ENCODE data around the gene IL1RL2. TPM values are rescaled to one million over a fixed set of nuclear protein-coding genes. Genes with fewer than 3 reads are reported as not detected.

IL1RL2 gene
- total RNA-seq, 2 experiments from 2014 or later = 1.5 to 1.7 TPM

DNA sequence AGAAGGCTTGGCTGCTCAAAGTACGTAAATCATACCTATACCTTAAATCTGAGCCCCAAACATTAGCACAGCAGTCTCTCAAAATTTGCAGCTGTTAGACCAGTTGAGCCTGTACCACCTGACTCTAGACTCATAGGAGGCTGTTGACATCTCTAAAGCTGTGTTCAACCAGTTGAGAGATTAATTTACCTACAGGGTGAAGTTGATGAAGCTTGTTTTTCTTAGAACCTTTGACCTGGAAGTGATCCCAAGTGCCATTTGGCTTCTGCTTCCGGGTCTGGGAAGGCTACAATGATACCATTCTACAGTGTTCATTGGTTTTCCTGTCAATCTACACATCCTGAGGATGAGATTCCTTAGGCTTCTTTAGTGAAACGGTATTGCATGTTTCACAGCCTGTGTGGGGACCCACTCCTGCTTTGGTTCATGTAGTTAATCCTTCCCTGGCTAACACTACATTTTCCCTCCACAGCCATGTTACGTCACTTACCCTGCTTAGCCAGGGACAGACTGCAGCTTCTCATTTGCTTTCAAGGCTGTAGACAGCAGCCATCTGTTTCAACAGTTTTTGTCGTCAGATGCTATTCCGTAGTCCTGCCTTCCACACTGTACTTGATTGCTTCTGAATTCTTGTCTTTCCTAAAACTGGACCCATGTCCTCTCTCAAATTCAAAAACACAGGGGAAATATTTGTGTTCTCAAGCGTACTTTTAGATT lies 4.7 kb upstream of the IL1RL2 start:
- no peak for DNase-seq
- Mint-ChIP-seq H3K4me1 (peaks cover 19% of the 10 kb centered on the region), H3K4me3 (no peak overlapping the region), H3K27ac (no peak overlapping the region), H3K36me3 (ENCODE audit: low read depth) (peaks cover 9% of the 10 kb centered on the region), H3K27me3 (peaks cover 5% of the 10 kb centered on the region), H3K9me3 (ENCODE audit: low read depth) (no peaks in the 10 kb centered on the region)
- ATAC-seq = no peak
- ChIA-PET POLR2A (no interaction called here), CTCF (interaction anchor here (0.7 kb wide), 1 partner anchor 291 kb away, joined by 3 read pairs; the partner anchor contains the start of gene SLC9A4)
- intact Hi-C loops (cut with DNase I, micrococcal nuclease) = no loop called here

DNA sequence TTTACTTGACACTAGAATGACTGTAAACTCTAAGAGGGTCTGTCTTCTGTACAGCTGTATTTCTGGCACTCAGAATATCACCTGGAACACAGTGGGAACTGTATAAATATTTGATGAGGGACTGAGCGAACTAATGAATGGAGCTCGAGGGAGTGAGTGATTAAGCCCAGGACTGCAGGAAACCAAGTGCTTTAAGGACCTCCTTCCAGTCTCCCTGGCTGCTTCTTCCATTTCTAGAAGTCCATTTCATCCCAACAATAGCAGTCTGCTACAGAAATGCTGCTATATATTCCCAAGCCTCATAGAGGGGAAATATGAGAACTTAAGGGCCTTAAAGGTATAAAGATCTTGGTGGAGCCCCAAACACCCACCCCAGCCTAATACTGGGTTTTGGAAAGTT lies 2.8 kb upstream of the IL1RL2 start:
- peaks cover 4% of the 10 kb centered on the region for H3K9me3 Mint-ChIP-seq (ENCODE audit: low read depth)

DNA sequence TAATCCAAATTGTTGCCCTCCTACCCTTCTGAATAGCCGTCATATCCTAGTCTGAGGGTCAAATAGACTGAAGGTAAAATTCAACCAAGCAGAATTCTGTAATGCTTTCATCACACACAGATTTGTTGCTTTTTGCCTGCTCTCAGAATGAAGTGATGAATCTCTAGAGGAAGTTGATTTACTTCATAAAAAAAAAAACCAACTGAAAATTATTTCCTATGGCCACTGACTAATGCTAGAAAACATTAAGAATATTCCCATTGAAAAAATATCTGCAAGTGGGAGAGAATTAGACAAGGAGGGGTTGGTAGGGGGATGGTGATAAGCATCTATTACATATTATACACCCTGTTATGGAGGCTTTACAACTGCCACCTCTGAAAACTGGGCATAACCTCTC lies 2.3 kb upstream of the IL1RL2 start:
- H3K9me3 Mint-ChIP-seq (ENCODE audit: low read depth) = peaks cover 4% of the 10 kb centered on the region
- ATAC-seq (no peak), DNase-seq (no peak)
- ChIA-PET POLR2A (no interaction called here), CTCF (interaction anchor here (0.6 to 1.5 kb wide), 3 partner anchors 18 to 134 kb away, joined by 3 to 6 read pairs (median 4); no protein-coding TSS in a partner anchor)
- peaks cover 12% of the 10 kb centered on the region for H3K27me3 Mint-ChIP-seq
- H3K27ac Mint-ChIP-seq = no peak overlapping the region
- H3K4me1 Mint-ChIP-seq = peaks cover 29% of the 10 kb centered on the region
- no peak overlapping the region for H3K4me3 Mint-ChIP-seq
- intact Hi-C loops (cut with DNase I, micrococcal nuclease) = loop anchor here in 1 of 2 experiments (2.0 kb wide), 1 partner anchor 56 kb away; no protein-coding TSS in a partner anchor
- H3K36me3 Mint-ChIP-seq (ENCODE audit: low read depth) = peaks cover 7% of the 10 kb centered on the region

More for the DNA sequence above, 2.8 kb upstream of the IL1RL2 start:
- H3K27ac Mint-ChIP-seq = no peak overlapping the region
- ATAC-seq (no peak), DNase-seq (no peak)
- POLR2A ChIA-PET = no interaction called here
- peaks cover 12% of the 10 kb centered on the region for H3K27me3 Mint-ChIP-seq
- peaks cover 9% of the 10 kb centered on the region for H3K36me3 Mint-ChIP-seq (ENCODE audit: low read depth)
- intact Hi-C loops (cut with DNase I, micrococcal nuclease) = loop anchor here in 1 of 2 experiments (2.0 kb wide), 1 partner anchor 57 kb away; no protein-coding TSS in a partner anchor
- CTCF ChIA-PET = interaction anchor here (1.0 to 1.3 kb wide), 2 partner anchors 178 to 270 kb away, joined by 3 read pairs; no protein-coding TSS in a partner anchor
- no peak overlapping the region for H3K4me3 Mint-ChIP-seq
- H3K4me1 Mint-ChIP-seq = peaks cover 29% of the 10 kb centered on the region

DNA sequence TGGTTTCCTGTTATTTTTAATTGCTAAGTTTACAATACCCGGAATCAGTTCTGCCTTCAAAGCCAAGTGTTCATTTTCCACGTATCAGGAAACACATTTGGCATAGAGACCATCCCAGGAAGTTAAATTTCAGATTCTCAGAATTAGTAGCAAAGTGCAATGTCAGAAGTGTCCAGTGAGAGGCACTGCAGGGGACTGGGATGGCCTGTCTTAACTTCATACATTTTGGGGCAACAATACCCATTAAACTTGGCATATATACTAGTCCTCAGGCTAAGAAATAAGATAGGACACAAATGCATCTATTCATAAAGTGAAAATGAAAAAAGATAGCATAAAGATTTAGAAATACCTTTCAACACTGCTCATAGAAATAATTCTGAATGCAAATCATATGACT lies 1.5 kb upstream of the IL1RL2 start:
- Mint-ChIP-seq H3K9me3 (ENCODE audit: low read depth) (peaks cover 4% of the 10 kb centered on the region), H3K4me1 (peaks cover 29% of the 10 kb centered on the region), H3K4me3 (no peak overlapping the region), H3K36me3 (ENCODE audit: low read depth) (peaks cover 7% of the 10 kb centered on the region), H3K27ac (no peak overlapping the region), H3K27me3 (peaks cover 12% of the 10 kb centered on the region)
- DNase-seq = peak; percentile 37
- POLR2A ChIA-PET = no interaction called here
- CTCF ChIA-PET = interaction anchor here (0.7 to 1.5 kb wide), 3 partner anchors 41 to 135 kb away, joined by 3 to 6 read pairs (median 3); no protein-coding TSS in a partner anchor
- intact Hi-C loops (cut with DNase I, micrococcal nuclease) = loop anchor here (2.0 to 5.0 kb wide), 3 partner anchors 55 to 257 kb away; partner anchors contain the start of gene IL18R1 (in 1 of the 2)
- no peak for ATAC-seq

DNA sequence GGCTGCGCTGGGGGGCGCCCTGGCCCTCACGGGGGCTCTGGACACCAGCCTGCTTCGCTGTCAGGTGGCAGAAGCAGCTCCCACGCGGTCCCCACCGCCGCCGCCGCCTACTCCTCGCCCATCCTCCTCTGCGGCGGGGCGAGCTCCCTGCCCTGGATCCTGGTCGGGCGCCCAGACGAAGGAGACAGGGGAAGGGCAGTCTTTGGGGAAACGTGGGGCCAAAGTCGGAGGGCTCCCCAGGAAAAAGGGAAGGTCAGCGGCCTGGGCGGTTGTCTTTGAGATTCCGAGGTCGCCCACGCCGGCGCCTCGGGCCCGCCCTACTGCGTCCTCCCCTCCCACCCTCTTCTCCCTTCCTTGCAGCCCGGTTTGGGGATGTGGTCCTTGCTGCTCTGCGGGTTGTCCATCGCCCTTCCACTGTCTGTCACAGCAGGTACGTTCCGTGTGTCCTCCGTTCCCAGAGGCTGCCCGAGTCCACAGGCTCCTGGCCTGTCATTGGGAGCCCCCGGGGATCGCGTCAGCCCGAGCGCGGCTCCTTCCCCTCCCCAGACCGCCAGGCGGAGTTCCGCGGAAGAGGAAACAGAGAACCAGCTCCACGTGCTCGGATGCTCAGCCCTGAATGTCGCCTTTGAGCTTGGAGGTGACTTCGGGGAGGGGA lies 800 bp downstream of the IL1RL2 start:
- Mint-ChIP-seq H3K9me3 (ENCODE audit: low read depth) (peaks cover 4% of the 10 kb centered on the region), H3K27ac (peak overlapping the region; percentile 90), H3K36me3 (ENCODE audit: low read depth) (peaks cover 7% of the 10 kb centered on the region), H3K4me3 (peak overlapping the region; percentile 65), H3K27me3 (peaks cover 8% of the 10 kb centered on the region), H3K4me1 (peaks cover 24% of the 10 kb centered on the region)
- DNase-seq (peak; percentile 70), ATAC-seq (peak; percentile 76)
- CTCF ChIA-PET = interaction anchor here (0.6 to 2.1 kb wide), 9 partner anchors 10 to 285 kb away, joined by 3 to 12 read pairs (median 3); no protein-coding TSS in a partner anchor
- intact Hi-C loops (cut with DNase I, micrococcal nuclease) = loop anchor here (2.0 to 5.0 kb wide), 3 partner anchors 53 to 255 kb away; partner anchors contain the start of gene IL18R1 (in 1 of the 2)
- POLR2A ChIA-PET = no interaction called here

DNA sequence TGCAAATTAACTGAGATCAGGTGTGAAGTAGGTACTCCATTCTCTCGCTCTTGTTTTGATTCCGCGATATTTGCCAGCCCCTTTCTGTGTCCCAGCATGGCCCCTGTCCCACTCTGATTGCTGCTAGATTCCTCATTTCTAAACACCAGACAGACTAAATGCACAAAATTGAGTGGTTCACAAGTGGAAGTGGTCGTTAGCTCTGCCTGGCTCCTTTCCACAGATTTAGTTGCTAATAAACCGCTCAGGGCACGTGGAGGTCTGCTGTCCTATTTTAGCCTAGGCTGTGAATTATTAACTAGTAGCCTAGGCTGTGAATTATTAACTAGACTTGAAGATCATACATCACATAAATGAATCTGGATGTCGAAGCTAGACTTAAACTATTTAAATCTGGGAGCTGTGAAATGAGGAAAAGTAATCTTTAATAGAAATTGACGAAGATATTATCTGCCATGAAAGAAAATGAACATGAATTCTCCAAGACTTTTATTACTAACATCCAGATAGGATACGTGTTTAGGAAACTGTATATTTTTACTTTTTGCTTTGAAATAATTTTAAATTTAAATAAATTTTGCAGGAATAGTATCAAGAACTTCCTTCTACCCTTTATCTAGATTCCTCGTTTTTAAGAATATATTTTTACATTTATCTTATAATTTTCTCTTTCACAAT lies 3.7 kb downstream of the IL1RL2 start:
- Mint-ChIP-seq H3K9me3 (ENCODE audit: low read depth) (peaks cover 4% of the 10 kb centered on the region), H3K4me3 (no peak overlapping the region), H3K36me3 (ENCODE audit: low read depth) (peaks cover 7% of the 10 kb centered on the region), H3K27me3 (peaks cover 7% of the 10 kb centered on the region), H3K4me1 (peaks cover 18% of the 10 kb centered on the region), H3K27ac (no peak overlapping the region)
- no peak for DNase-seq
- CTCF ChIA-PET = interaction anchor here (1.0 to 1.5 kb wide), 2 partner anchors 10 to 50 kb away, joined by 3 to 6 read pairs; no protein-coding TSS in a partner anchor
- intact Hi-C loops (cut with DNase I, micrococcal nuclease) = no loop called here
- POLR2A ChIA-PET = no interaction called here
- no peak for ATAC-seq

DNA sequence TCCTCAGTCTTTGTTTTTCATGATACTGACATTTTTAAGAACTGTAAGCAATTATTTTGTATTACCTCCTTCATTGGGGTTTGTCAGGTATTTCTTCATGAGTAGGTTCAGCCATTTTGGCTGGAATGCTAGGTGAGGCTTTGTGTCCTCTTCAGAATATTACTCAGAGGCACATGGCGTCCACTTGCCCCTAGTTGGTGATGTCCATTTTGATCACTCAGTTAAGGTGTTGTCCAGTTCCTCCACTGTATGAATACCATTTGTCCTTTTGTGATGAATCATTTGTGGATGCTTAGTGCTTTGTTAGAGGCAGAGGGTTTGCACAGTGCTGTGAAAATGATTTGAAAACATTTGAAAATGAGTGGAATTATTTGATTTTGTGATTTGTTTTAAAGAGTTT lies 4.7 kb downstream of the IL1RL2 start:
- intact Hi-C loops (cut with DNase I, micrococcal nuclease) = no loop called here
- peaks cover 17% of the 10 kb centered on the region for H3K4me1 Mint-ChIP-seq
- POLR2A ChIA-PET = no interaction called here
- H3K9me3 Mint-ChIP-seq (ENCODE audit: low read depth) = peaks cover 4% of the 10 kb centered on the region
- ATAC-seq (no peak), DNase-seq (no peak)
- no peak overlapping the region for H3K4me3 Mint-ChIP-seq
- CTCF ChIA-PET = interaction anchor here (0.9 to 1.2 kb wide), 2 partner anchors 30 to 49 kb away, joined by 4 read pairs; no protein-coding TSS in a partner anchor
- peaks cover 7% of the 10 kb centered on the region for H3K27me3 Mint-ChIP-seq
- H3K27ac Mint-ChIP-seq = no peak overlapping the region
- H3K36me3 Mint-ChIP-seq (ENCODE audit: low read depth) = peaks cover 7% of the 10 kb centered on the region

DNA sequence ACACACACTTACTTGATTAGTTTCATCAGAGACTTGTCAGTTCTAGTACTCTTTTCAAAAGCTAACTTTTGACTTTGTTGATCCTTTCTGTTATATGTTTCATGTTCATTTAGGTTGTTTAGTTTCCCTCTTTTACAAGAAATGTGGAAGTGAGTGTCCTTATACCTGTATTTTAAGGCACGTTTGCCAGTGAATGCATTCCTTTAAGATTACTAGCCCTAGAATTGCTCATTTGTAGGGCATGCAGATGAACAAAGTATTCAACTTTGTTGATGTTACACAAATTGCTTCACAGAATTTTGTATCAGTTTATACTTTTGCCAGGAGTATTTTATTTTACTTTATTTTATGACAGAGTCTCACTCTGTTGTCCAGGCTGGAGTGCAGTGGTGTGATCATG lies 6.3 kb downstream of the IL1RL2 start:
- DNase-seq (no peak), ATAC-seq (no peak)
- H3K36me3 Mint-ChIP-seq (ENCODE audit: low read depth) = peaks cover 3% of the 10 kb centered on the region
- ChIA-PET POLR2A (no interaction called here), CTCF (interaction anchor here (1.2 kb wide), 1 partner anchor 29 kb away, joined by 4 read pairs; no protein-coding TSS in a partner anchor)
- H3K27ac Mint-ChIP-seq = no peak overlapping the region
- H3K4me1 Mint-ChIP-seq = peaks cover 10% of the 10 kb centered on the region
- peaks cover 3% of the 10 kb centered on the region for H3K9me3 Mint-ChIP-seq (ENCODE audit: low read depth)
- intact Hi-C loops (cut with DNase I, micrococcal nuclease) = no loop called here
- H3K27me3 Mint-ChIP-seq = peaks cover 5% of the 10 kb centered on the region
- no peak overlapping the region for H3K4me3 Mint-ChIP-seq

DNA sequence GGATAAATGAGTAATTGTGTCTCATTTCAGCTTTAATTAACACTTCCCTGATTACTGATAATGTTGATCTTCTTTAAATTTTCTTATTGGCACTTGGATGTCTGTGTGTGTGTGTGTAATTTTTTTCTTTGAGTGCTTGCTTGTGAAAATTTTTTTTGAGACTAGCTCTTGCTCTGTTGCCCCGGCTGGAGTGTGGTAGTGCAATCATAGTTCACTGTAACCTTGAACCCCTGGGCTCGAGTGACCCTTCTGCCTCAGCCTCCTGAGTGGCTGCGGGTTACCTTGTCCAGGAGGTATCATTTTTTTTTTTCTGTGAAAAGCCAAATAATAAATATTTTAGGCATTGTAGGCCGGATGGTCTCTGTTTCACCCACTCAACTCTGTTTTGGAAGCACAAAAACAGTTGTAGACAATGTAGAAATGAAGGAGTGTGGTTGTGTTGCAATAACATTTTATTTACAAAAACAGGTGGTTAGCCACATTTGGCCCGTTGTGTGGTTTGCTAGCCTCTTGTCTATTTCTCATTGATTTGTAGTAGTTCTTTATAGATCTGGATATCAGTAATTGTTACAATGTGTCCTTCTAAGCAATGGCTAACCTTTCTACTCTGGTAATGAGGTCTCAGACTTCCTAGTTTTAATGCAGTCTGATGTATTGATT lies 7.9 kb downstream of the IL1RL2 start:
- Mint-ChIP-seq H3K36me3 (ENCODE audit: low read depth) (no peaks in the 10 kb centered on the region), H3K9me3 (ENCODE audit: low read depth) (no peaks in the 10 kb centered on the region), H3K27me3 (peaks cover 5% of the 10 kb centered on the region), H3K27ac (no peak overlapping the region), H3K4me1 (peaks cover 7% of the 10 kb centered on the region), H3K4me3 (no peak overlapping the region)
- CTCF ChIA-PET = no interaction called here
- DNase-seq = no peak
- intact Hi-C loops (cut with DNase I, micrococcal nuclease) = no loop called here
- ATAC-seq = no peak
- POLR2A ChIA-PET = no interaction called here

DNA sequence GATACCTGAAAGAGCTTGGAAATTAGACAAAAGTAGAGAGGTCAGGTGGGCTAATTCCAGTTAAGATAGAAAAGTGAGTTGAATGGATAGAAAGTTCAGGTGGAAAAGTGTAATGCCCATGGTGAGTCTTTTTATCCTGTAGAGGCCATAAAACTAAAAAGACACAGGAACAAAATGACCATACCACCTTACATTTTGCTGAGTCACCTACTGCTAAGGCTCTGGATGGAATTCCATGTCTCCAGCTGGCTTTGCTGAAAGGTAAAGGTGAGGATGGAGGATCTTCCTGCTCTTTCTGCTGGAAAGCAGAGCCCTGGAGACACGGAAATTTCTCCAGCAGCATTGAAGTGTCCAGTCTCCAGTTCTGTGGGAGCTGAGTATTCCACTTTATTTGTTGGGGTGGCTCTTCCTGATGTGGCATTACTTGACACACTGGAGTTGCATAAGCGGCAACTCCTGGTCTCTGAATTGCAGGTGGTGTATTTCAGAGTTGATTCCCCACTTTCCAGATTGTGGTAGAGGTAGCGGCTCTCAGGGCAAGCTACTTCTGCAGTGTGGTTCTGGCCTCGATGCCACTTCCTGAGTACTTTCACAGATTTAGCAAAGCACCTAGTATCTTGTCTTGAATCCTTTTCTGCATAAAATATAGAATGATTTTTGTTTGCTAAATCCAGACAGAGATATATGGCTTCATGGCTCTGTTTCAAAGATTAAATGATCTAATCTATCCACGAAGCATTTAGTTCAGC lies 10.7 kb downstream of the IL1RL2 start:
- Mint-ChIP-seq H3K27me3 (peaks cover 5% of the 10 kb centered on the region), H3K9me3 (ENCODE audit: low read depth) (no peaks in the 10 kb centered on the region), H3K4me1 (peaks cover 7% of the 10 kb centered on the region), H3K36me3 (ENCODE audit: low read depth) (no peaks in the 10 kb centered on the region), H3K27ac (no peak overlapping the region), H3K4me3 (no peak overlapping the region)
- POLR2A ChIA-PET = no interaction called here
- intact Hi-C loops (cut with DNase I, micrococcal nuclease) = no loop called here
- DNase-seq = no peak
- CTCF ChIA-PET = interaction anchor here (1.4 kb wide), 1 partner anchor 23 kb away, joined by 4 read pairs; no protein-coding TSS in a partner anchor
- no peak for ATAC-seq
